ENCODE results near the gene NUCB2.
"Not testable (repeated sequence)": the region's sequence is repeated elsewhere in the genome, so short reads cannot be mapped to it uniquely, and the experiment has no call there.

Gene NUCB2

DNA sequence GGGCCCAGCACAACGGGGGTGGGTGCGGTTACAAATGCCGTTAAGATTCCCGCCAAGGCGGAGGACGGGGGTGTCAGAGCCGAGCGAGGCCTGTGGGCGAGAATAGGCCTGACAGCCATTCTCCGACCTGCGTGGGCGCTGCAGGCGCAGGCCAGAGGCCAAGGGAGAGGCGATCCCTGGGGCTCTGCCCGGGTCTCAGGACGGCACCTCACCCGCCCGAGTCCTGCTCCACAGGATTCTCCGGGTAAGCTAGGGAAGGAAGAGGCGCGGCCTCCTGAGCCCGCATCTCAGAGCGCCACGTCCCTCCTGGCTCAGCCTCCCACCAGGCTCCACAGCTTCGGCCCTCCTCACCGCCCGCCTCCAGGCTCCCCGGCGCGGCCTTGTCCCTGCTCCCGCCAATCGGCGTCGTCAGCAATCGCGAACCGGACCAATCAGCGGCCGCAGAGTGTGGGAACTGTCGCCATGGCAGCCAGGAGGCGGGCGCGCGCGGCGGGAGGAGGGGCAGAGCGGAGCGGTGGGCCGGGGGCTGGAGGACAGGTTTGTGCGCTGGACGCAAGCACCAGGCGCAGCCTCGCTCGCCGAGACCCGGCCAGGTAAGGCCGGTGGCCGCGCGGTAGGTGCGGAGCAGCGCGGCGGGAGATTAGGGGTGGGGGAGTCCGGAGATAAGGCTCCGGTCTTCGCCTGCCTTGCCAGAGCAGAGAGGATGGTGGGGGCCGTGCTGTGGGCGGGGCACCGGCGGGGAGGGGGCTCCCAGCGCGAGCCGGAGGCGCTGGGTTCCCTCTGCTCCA is at the start of gene NUCB2:
Gene NUCB2 (plus strand): TSS at position 504 of the 788 bp plus-strand sequence. CDS start 18,585 bp downstream, outside the sequence.
- peak; percentile 88 for DNase-seq (ENCODE audit: low spot score)

DNA sequence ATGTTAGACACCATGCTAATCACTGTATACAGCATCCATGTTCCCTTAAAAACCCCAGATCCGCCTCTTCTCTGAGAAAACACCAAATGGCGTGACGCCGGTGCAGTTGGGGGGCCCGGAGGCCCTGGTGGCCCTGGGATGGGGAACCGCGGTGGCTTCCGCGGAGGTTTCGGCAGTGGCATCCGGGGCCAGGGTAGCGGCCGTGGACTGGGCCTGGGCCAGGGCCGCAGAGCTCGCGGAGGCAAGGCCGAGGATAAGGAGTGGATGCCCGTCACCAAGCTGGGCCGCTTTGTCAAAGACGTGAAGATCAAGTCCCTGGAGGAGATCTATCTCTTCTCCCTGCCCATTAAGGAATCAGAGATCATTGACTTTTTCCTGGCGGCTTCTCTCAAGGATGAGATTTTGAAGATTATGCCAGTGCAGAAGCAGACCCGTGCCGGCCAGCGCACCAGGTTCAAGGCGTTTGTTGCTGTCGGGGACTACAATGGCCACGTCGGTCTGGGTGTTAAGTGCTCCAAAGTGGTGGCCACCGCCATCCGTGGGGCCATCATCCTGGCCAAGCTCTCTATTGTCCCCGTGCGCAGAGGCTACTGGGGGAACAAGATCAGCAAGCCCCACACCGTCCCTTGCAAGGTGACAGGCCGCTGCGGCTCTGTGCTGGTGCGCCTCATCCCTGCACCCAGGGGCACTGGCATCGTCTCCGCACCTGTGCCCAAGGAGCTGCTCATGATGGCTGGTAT is 48.2 kb upstream of the NUCB2 start:
- not testable (repeated sequence) for DNase-seq (ENCODE audit: low spot score)

DNA sequence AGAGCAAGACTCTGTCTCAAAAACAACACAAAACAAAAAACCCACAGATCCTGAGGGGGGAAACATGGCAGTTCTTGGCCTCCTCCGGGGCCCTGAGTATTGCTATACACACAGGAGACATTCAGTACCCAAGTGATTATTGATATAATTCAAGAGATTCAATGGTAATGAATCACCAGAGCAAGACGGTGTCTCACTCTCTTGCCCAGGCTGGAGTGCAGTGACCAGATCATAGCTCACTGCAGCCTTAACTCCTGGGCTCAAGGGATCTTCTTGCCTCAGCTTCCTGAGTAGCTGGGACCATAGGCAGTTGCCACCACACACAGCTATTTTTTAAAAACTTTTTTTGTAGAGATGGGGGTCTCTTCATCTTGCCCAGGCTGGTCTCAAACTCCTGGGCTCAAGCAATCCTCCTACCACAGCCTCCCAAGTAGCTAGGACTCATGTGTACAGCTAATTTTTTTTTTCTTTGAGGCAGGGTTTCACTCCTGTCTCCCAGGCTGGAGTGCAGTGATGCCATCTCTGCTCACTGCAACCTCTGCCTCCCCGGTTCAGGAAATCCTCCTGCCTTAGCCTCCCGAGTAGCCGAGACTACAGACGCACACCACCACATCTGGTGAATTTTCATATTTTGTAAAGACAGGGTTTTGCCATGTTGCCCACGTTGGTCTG is 46.9 kb upstream of the NUCB2 start:
- no peak for DNase-seq (ENCODE audit: low spot score)

DNA sequence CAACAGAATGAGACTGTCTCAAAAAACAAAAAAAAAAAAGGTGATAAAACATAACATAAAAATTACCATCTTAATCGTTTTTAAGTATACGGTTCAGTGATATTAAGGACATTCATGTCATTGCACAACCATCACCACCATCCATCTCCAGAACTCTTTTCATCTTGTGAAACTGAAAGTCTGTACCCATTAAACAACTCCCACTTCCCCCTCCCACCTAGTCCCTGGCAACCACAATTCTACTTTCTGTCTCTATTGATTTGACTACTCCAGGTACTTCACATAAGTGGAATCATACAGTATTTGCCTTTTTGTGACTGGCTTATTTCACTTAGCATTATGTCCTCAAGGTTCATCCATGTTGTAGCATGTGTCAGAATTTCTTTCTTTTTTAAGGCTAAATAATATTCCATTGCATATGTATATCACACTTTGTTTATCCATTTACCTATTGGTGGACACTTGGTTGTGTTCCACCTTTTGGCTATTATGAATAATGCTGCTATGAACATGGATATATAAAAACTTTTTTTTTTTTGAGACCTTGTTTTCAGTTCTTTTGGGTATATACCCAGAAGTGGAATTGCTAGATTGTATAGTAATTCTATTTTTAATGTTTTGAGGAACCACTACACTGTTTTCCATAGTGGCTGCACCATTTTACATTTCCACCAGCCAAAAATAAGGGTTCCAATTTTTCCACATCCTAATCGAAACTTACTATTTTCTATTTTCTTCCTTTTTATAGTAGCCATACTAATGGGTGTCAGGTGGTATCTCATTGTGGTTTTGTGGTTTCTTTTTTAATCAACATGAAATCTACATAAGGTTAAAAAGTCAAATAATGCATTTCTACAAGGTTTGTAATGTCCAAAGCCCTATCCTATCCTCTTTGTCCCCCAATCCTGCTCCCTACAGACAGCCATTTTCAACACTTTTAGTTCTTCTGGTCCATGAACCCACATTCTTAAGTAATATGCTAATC is 45.4 kb upstream of the NUCB2 start:
- DNase-seq (ENCODE audit: low spot score), result no peak

- no peak for DNase-seq (ENCODE audit: low spot score)
These were observed 43.4 kb upstream of the NUCB2 start for GRCh38 chr11:17233101-17233500.

GRCh38 chr11:17238377-17238776 is 38.2 kb upstream of the NUCB2 start:
- DNase-seq (ENCODE audit: low spot score), result no peak

DNA sequence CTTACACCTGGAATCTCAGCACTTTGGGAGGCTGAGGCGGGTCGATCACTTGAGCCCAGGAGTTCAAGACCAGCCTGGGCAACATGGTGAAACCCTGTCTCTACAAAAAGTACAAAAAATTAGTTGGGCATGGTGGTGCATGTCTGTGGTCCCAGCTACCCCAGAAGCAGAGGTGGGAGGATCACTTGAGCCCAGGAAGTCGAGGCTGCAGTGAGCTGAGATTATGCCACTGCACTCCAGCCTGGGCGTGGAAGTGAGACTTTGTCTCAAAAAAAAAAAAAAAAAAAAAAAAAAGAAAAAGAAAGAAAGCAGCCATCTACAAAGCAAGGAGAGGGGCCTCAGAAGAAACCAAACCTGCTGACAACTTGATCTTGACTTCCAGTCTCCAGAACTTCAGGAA is 36.6 kb upstream of the NUCB2 start:
- not testable (repeated sequence) for DNase-seq (ENCODE audit: low spot score)

DNA sequence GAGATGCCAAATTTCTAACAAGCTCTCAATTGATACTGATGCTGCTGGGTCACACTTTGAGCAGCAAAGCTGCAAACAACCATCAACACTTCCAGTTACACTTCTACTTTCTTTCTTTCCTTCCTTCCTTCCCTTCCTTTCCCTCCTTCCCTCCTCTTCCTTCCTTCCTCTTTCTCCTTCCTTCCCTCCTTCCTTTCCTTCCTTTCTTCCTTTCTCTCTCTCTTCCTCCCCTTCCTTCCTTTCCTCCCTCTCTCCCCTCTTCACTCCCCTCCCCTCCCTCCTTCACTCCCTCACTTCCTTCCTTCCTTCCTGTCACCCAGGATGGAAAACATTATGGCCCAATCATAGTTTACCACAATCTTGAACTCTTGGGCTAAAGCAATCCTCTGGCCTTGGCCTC is 35.8 kb upstream of the NUCB2 start:
- DNase-seq (ENCODE audit: low spot score), result no peak

- not testable (repeated sequence) for DNase-seq (ENCODE audit: low spot score)
These were observed 33.6 kb upstream of the NUCB2 start for GRCh38 chr11:17242954-17243353.

- DNase-seq (ENCODE audit: low spot score), result no peak
These were observed 32.5 kb upstream of the NUCB2 start for GRCh38 chr11:17244046-17244445.

GRCh38 chr11:17250561-17251350 is 25.8 kb upstream of the NUCB2 start:
- DNase-seq (ENCODE audit: low spot score), result no peak

DNA sequence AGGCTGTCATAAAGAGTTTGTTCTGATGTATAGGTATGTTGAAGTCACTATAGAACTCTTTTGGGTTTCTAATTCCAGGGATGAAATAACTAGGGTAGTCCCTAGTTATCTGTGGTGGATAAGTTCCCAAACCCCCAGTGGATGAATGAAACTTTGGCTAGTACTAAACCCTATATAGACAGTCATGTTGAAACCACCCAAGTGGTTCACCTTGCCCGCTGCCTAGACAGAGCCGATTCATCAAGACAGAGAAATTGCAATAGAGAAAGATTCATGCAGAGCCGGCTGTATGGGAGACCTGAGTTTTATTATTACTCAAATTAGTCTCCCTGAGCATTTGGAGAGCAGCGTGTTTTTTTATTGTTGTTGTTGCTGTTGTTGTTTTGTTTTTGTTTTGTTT is 23.8 kb upstream of the NUCB2 start:
- DNase-seq (ENCODE audit: low spot score), result no peak

DNA sequence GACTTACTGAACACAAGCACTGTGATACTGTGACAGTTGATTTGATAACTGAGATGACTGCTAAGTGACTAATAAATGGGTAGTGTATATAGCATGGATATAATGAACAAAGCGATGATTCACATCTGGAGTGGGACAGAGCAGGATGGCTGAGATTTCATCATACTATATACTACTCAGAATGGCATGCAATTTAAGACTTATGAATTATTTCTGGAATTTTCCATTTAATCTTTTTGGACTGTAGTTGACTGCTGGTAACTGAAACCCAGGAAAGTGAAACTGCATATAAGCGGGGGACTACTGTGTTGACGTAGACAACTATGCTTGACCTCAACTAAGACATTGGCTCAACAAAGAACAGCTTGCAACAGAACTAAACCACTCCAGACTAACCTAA is 20.0 kb upstream of the NUCB2 start:
- DNase-seq (ENCODE audit: low spot score), result no peak

DNA sequence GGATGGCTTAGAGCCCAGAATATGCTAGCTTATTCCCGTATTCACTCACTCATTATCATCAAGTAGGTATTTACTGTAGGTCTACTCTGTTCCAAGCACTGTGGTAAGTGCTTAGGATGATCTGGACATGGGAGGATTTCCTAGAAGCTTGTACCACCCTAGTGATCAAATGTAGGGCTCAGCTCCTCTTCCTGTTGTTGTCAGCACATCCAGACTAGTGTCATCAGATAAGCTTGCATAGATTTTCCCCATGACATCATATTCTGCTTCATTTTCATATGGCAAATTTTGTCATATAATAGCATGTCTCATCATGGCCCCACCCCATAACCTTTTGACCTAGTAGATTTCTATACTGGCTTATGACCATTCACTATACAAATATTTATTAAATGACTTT is 19.3 kb upstream of the NUCB2 start:
- DNase-seq (ENCODE audit: low spot score), result no peak

GRCh38 chr11:17258670-17259069 is 17.9 kb upstream of the NUCB2 start:
- no peak for DNase-seq (ENCODE audit: low spot score)

DNA sequence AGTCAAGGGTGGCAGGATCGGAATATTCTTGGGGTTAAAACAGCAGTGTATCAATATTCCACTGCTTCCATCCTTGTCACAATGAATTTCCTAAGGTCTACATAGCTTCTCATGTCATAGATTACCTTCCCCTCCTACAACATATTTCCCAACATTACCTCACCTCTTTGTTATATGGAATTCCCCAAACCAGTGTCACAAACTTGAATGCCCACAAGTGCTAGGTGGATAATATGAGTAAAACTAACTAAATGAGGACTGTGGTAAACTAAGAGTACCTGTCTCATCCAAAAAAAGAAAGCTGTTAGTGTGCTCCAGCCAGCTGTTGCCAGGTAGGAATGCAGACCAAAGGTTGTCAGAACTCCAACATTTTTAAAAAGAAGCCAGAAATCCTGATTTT is 17.0 kb upstream of the NUCB2 start:
- no peak for DNase-seq (ENCODE audit: low spot score)

- no peak for DNase-seq (ENCODE audit: low spot score)
These were observed 16.5 kb upstream of the NUCB2 start for GRCh38 chr11:17260020-17260419.

DNA sequence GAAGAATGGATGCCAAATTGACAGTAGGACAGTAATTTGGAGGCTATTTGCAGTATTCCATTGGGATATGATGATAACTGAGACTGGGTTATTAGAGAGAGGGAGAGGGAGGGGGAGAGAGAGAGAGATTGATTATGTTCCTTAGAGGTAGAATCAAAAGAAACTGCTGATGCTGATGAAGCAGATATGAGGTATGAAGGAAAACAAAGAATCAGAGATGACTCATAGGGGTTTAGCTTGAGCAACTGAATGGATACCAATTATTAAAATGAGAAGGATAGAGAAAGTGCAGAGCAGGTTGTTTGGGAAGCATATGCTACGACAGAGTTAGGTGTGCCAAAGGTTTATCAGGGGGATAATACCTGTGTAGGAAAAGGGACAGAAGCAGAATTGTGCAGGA is 12.8 kb upstream of the NUCB2 start:
- no peak for DNase-seq (ENCODE audit: low spot score)

- DNase-seq (ENCODE audit: low spot score), result no peak
These were observed 9.8 kb upstream of the NUCB2 start for GRCh38 chr11:17266781-17267180.

- no peak for DNase-seq (ENCODE audit: low spot score)
These were observed 9.0 kb upstream of the NUCB2 start for GRCh38 chr11:17267576-17267975.

- DNase-seq (ENCODE audit: low spot score), result not testable (repeated sequence)
These were observed 8.0 kb upstream of the NUCB2 start for GRCh38 chr11:17268500-17268899.
